H1 (cell line): ENCODE results near the gene PJA1. TPM values are rescaled to one million over a fixed set of nuclear protein-coding genes. Genes with fewer than 3 reads are reported as not detected.

ENCODE experiments used
- HDAC2 ChIP-seq, 2 experiments: fragments of 300-600 bp in 1 of 2; sonication (generic) in 1 of 2; IDR thresholded peaks; 2 replicates each; pipeline ENCODE4 v1.6.1; 2011 to 2012; ENCODE audit warnings: low read depth in 2 of 2, low read length in 2 of 2, mild to moderate bottlenecking in 2 of 2, moderate library complexity in 2 of 2, borderline replicate concordance in 1 of 2, inconsistent platforms in 1 of 2
- TCF12 ChIP-seq: IDR thresholded peaks from 2 replicates; pipeline ENCODE4 v1.6.1; 2011; ENCODE audit warnings: low read depth, mild to moderate bottlenecking, low read length
- USF2 ChIP-seq: IDR thresholded peaks from 2 replicates; pipeline ENCODE4 v1.6.1; 2011; ENCODE audit warnings: low read length, improper control_type of control experiment
- polyA plus RNA-seq, 7 experiments: library from polyadenylated mRNA; depleted of rRNA in 3 of 7; stranded (reverse) in 5 of 7; unstranded in 2 of 7; fragments of >200 nt in 5 of 7; fragments of 200-250 nt in 2 of 7; gene quantifications; 1 replicate in 5 of 7; 2 replicates in 1 of 7; 4 replicates in 1 of 7; pipeline versions ENCODE4 v1.2.1 to v1.2.3, GENCODE V29; 2011 to 2013; ENCODE audit warnings: missing spikeins in 2 of 7, mixed read lengths in 2 of 7
- total RNA-seq: library from RNA; stranded (reverse); fragmentation: NEBNext Ultra II Directional; extraction: Animal tissue kit (Norgen Biotek cat#: 25700); gene quantifications from 2 replicates; pipeline ENCODE4 v1.2.1, GENCODE V29; 2021

PJA1 gene
- total and polyA plus RNA-seq, 2 of the 8 experiments (the other 6 are each of a cell fraction or from before 2014, with no cell fraction given): 25.7 to 37.0 TPM

GRCh38 chrX:69123481-69123880, 41.8 kb downstream of the PJA1 start (continued):
- TF ChIP-seq USF2: no peak
- no peak for TF ChIP-seq HDAC2 (IDR thresholded peaks at IDR 0.05; ENCODE audit: borderline replicate concordance in 1 of 2, low read depth in 2 of 2, low read length in 2 of 2)
- TF ChIP-seq TCF12: no peak
